Loucy (cell line): Measurements from ENCODE around the gene BANP.
A peak's percentile ranks its signal among the peaks of the same experiment; 100 is the strongest.

ENCODE experiments used
- CTCF ChIP-seq: fragments of 200-600 bp; sonication (generic); conservative IDR thresholded peaks from 2 replicates; pipeline ENCODE4 v1.5.1; 2014; ENCODE audit warnings: mild to moderate bottlenecking, antibody characterized with exemption, low read length
- EZH2phosphoT487 ChIP-seq: fragments of 200-600 bp; IDR thresholded peaks from 2 replicates; pipeline ENCODE4 v1.6.1; 2018; ENCODE audit warnings: antibody characterized with exemption, mild to moderate bottlenecking, moderate library complexity, borderline replicate concordance

- TF ChIP-seq CTCF = peak; percentile 17; the same call in 1 of the 2 replicates
- no peak for TF ChIP-seq EZH2phosphoT487
These were observed 611 bp downstream of the BANP start for GRCh38 chr16:87951552-87952538.
